Activated CD8-positive, alpha-beta T cell treated with anti-CD3 and anti-CD28 coated beads for 36 hours (primary cell): ENCODE measurements around the gene CFAP92. TPM values are rescaled to one million over a fixed set of nuclear protein-coding genes. Genes with fewer than 3 reads are reported as not detected.

Experiments
- ATAC-seq: fragments of 200-7000 bp; cut with Tn5 transposase; one replicate; pipeline ENCODE4 v1.10.0; 2021; ENCODE audit warnings: mild to moderate bottlenecking, moderate library complexity
- CTCF ChIA-PET: fragments of 350-600 bp; sonication (Branson Sonifier 250); formaldehyde crosslinking; loops from one replicate; lab custom pipeline; 2021; ENCODE audit warnings: antibody characterized with exemption; lab: Charles Lee
- POLR2A ChIA-PET: fragments of 350-600 bp; sonication (Branson Sonifier 250); formaldehyde crosslinking; loops from one replicate; lab custom pipeline; 2021; ENCODE audit warnings: antibody characterized with exemption; lab: Charles Lee
- DNase-seq: peaks from one replicate; pipeline ENCODE4 v3.0.0-alpha.2; 2020
- H3K27ac Mint-ChIP-seq: one replicate; pipeline ENCODE4 v1.8.0; 2021; ENCODE audit warnings: mild to moderate bottlenecking, mixed read lengths
- H3K27me3 Mint-ChIP-seq: one replicate; pipeline ENCODE4 v1.8.0; 2021; ENCODE audit warnings: mixed read lengths
- H3K36me3 Mint-ChIP-seq: one replicate; pipeline ENCODE4 v1.8.0; 2021; ENCODE audit warnings: low read depth, mixed read lengths
- H3K4me1 Mint-ChIP-seq: one replicate; pipeline ENCODE4 v1.8.0; 2021; ENCODE audit warnings: low read depth, mixed read lengths
- H3K4me3 Mint-ChIP-seq: one replicate; pipeline ENCODE4 v1.8.0; 2021; ENCODE audit warnings: mild to moderate bottlenecking, moderate library complexity, mixed read lengths
- H3K9me3 Mint-ChIP-seq: one replicate; pipeline ENCODE4 v1.8.0; 2021; ENCODE audit warnings: mixed read lengths
- intact Hi-C: fragments of 100-400 bp; cut with micrococcal nuclease; formaldehyde crosslinking; loops from one replicate; pipeline ENCODE4 v1.10.0; 2022
- total RNA-seq, 2 experiments: library from RNA; stranded (reverse); gene quantifications; one replicate each; pipeline ENCODE4 v1.2.3, GENCODE V29; 2021
- TF ChIP-seq, protein P1 (sequence below): fragments of 200-600 bp; IDR thresholded peaks from one replicate; pipeline ENCODE4 v1.8.0; 2022; ENCODE audit warnings: antibody characterized with exemption, mild to moderate bottlenecking

The CFAP92 gene
- total RNA-seq, 2 experiments from 2014 or later, result 0.38 to 0.83 TPM

DNA sequence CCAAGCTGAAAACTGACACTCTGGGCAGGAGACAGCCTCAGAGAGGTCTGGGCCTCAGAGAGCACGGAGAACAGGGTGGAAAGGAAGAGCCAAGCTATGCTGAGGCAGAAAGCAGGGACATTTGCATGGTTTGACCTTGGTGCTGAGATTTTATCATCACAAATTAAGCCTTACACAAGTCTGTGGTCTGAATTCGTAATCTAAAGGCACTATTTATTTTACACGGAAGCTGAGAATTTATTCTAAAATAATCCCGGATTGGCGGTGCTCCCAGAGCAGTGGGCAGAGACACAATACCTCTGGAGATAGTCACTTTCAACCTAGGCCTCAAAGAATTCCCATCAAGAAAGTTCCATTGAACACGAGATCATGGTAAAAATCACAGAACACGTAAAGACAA is 47.5 kb downstream of the CFAP92 start:
- ATAC-seq (no peak), DNase-seq (no peak)
- Mint-ChIP-seq H3K4me3 (no peak overlapping the region), H3K36me3 (no peaks in the 10 kb centered on the region), H3K27ac (no peak overlapping the region), H3K9me3 (no peaks in the 10 kb centered on the region), H3K27me3 (no peaks in the 10 kb centered on the region), H3K4me1 (no peaks in the 10 kb centered on the region)
- ChIA-PET CTCF (interaction anchor here (1.0 kb wide), 1 partner anchor 24 kb away, joined by 3 read pairs; no protein-coding TSS in a partner anchor), POLR2A (no interaction called here)
- intact Hi-C loops, result no loop called here
- TF ChIP-seq, protein P1, sequence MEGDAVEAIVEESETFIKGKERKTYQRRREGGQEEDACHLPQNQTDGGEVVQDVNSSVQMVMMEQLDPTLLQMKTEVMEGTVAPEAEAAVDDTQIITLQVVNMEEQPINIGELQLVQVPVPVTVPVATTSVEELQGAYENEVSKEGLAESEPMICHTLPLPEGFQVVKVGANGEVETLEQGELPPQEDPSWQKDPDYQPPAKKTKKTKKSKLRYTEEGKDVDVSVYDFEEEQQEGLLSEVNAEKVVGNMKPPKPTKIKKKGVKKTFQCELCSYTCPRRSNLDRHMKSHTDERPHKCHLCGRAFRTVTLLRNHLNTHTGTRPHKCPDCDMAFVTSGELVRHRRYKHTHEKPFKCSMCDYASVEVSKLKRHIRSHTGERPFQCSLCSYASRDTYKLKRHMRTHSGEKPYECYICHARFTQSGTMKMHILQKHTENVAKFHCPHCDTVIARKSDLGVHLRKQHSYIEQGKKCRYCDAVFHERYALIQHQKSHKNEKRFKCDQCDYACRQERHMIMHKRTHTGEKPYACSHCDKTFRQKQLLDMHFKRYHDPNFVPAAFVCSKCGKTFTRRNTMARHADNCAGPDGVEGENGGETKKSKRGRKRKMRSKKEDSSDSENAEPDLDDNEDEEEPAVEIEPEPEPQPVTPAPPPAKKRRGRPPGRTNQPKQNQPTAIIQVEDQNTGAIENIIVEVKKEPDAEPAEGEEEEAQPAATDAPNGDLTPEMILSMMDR, result no peak

DNA sequence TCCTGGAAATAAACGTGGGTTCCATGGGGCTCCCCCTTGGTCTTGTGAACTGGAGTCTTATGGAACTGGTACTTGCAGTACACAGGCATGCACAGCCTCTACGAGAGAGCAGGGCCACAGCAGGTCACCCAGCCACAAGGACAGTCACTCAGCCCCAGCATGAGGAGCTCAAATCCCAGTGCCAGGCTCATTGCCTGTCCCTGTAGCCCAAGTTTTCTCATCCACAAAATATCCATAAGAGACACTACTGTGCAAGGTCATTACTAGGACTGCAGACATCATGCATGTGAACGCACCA is 48.0 kb downstream of the CFAP92 start:
- no peak for ATAC-seq
- Mint-ChIP-seq H3K27me3 (no peaks in the 10 kb centered on the region), H3K36me3 (no peaks in the 10 kb centered on the region), H3K4me1 (no peaks in the 10 kb centered on the region), H3K27ac (no peak overlapping the region), H3K9me3 (no peaks in the 10 kb centered on the region), H3K4me3 (no peak overlapping the region)
- TF ChIP-seq, protein P1, result no peak
- CTCF ChIA-PET, result interaction anchor here (1.0 kb wide), 1 partner anchor 25 kb away, joined by 3 read pairs; no protein-coding TSS in a partner anchor
- no peak for DNase-seq
- POLR2A ChIA-PET, result no interaction called here
- intact Hi-C loops, result no loop called here

DNA sequence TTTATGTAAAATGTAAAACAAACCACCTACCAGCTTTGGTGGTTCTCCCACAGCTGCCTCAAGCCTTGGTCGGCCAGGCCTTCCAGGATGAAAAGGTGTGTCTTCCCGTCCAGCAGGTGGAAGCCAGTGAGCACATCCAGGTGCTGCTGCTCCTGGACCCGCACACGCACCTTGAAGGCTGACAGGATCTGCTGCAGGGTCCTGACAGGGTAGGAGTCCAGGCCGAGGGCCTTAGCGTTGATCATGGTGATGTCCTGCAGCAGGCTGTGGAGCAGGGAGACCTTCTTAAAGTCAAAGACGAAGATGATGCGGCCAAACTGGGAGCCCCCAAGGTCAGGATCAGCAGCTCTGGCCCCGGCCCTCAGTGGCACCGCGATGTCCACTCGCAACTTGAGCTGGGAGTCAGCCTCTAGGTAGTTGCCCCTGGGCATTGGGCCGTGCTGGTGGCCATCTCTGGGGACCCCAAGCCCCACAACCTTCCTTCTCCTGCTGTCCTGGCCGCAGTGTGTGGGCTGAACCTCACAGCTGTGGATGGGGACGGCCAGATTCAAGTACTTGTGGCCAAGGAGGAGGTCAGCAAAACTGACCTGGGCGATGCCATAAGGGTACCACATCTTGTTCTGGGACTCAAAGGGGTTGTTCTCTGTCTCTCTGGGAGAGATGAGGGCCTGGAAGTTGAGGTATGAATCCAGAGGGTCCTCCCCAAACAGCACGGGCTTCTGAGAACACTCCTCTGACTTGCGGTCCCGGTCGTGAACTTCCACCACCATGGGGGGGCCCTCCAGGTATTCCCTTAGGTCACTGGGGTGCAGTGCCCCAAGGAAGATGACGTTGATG is 48.6 kb downstream of the CFAP92 start:
- Mint-ChIP-seq H3K36me3 (no peaks in the 10 kb centered on the region), H3K9me3 (no peaks in the 10 kb centered on the region), H3K27me3 (no peaks in the 10 kb centered on the region), H3K4me3 (no peak overlapping the region), H3K27ac (no peak overlapping the region), H3K4me1 (no peaks in the 10 kb centered on the region)
- ChIA-PET CTCF (interaction anchor here (1.0 kb wide), 1 partner anchor 25 kb away, joined by 3 read pairs; no protein-coding TSS in a partner anchor), POLR2A (no interaction called here)
- intact Hi-C loops, result no loop called here
- no peak for DNase-seq
- no peak for ATAC-seq
- TF ChIP-seq, protein P1, result no peak

DNA sequence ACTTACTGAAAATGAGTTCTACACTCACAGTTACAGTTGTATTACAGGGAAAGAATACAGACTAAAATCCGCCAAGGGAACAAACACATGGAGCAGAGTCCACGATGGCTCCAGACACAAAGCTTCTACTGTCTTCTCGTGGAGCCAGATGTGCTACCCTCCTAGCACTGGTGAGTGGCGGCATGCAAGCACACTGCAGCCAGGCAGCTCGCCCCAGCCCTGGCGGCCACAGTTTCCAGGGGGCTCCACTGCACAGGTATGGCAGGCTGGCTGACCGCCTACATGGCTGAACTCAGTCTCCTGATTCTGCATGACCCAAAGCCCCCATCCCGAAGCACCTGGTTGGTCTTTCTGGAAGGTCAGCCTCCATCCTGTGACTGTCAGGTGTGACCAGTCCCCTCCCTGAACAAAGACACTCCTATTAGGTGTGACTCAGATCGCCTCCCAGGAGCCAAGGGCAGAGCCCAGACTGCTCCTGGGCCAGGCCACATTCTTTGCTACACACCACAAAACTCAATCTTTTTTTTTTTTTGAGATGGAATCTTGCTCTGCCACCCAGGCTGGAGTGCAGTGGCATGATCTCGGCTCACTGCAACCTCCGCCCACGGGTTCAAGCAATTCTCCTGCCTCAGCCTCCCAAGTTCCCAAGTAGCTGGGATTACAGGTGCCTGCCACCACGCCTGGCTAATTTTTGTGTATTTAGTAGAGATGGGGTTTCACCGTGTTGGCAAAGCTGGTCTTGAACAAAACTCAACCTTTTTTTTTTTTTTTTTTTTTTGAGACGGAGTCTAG is 51.5 kb downstream of the CFAP92 start:
- Mint-ChIP-seq H3K36me3 (no peaks in the 10 kb centered on the region), H3K4me3 (no peak overlapping the region), H3K9me3 (no peaks in the 10 kb centered on the region), H3K27me3 (no peaks in the 10 kb centered on the region), H3K4me1 (no peaks in the 10 kb centered on the region), H3K27ac (no peak overlapping the region)
- ChIA-PET CTCF (no interaction called here), POLR2A (no interaction called here)
- no peak for DNase-seq
- intact Hi-C loops, result no loop called here
- TF ChIP-seq, protein P1, result no peak
- ATAC-seq, result no peak

DNA sequence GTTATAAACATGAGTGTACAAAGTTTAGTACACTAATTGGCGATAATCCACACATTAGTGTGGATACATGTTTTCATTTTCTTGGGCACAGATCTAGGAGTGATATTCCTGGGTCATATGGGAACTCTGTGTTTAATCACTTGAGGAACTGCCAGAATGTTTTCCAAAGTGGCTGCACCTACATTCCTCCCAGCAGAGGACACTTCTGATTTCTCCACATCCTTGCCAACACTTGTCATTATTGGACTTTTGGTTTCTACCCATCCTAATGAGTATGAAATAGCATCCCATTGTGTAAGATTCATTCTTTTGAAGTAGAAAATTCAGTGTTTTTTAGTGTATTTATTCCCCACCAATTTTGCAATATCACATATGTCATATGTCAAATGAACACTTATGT is 53.6 kb downstream of the CFAP92 start:
- ATAC-seq, result no peak
- Mint-ChIP-seq H3K4me1 (no peaks in the 10 kb centered on the region), H3K9me3 (no peaks in the 10 kb centered on the region), H3K27me3 (no peaks in the 10 kb centered on the region), H3K36me3 (no peaks in the 10 kb centered on the region), H3K27ac (no peak overlapping the region), H3K4me3 (no peak overlapping the region)
- intact Hi-C loops, result no loop called here
- TF ChIP-seq, protein P1, result no peak
- POLR2A ChIA-PET, result no interaction called here
- CTCF ChIA-PET, result no interaction called here
- no peak for DNase-seq
